Stimulated activated CD8-positive, alpha-beta memory T cell treated with anti-CD3 and anti-CD28 coated beads, Interleukin-7, amount 100 ng/mL, for 24 hours (primary cell): Measurements from ENCODE around the gene TDRD3.

Experiments used
- DNase-seq: peaks from one replicate; pipeline ENCODE4 v3.0.0-alpha.2; 2020; ENCODE audit warnings: low read depth

TDRD3 gene

DNA sequence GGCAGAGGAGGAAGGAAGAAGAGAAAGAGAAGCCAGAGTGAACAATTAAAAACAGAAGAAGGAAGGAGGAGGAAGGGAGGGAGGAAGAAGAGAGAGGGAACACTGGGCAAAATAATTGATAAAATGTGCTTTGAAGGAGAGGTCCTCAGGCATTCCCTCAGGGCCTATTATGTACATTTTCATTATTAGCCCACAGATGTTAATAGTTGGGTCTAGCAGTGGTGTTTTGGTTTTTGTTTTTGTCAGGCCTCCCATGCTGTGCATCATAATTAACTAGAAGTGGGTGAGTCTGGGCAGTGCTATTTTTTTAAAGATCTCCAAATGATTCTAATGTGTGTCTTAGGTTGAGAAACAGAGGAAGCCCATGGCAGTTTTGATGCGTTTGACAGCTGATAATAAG, 178.1 kb downstream of the TDRD3 start:
- DNase-seq = no peak

DNA sequence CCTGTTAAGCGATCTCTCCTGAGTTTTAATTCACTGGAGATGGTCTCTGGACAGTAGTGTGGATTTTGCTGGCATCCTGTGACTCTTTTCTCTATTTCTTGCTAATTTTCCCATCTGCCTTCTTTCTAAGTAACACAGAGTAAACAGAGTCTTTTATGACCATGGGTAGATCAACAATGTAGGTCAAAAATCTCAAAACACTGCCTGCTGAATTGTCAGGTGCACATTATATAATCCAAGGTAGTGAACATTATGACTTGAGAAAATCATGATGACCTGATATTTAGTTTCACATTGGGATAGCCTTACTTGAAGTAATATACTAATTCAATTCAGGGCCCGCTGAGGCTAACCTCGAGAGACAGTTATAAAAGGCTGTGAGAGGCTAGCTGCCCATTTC, 180.7 kb downstream of the TDRD3 start:
- no peak for DNase-seq

DNA sequence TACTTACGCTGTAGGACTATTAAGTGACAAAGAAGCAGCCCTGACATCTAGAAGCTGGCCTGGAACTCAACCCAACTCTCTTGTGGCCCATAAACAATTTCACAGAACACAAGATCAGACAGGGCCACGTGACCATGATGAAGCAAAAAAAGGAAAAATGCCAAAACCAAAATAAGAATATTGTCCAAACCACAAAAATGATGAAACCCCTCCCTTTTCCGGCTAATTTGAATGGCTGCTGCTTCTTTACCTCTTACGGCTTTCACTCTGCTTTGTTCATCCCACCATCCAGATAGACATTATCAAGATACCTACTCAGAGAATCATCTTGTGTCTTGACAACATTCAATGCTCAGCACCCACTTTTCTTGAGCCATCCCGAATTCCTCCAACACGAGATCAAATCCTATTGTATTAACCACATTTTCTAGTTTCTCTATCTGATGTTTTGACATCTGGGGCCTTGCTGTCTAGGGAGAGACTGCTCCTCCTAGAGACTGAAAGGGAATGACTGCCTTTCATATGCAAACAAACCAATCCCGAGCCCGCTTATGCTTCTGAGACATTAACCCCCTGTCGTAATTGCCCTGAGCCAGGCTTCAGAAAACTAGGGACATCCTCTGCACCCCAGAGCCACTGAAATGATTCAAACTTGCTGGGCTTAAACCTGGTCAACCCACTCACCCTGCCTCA, 186.3 kb downstream of the TDRD3 start:
- no peak for DNase-seq

DNA sequence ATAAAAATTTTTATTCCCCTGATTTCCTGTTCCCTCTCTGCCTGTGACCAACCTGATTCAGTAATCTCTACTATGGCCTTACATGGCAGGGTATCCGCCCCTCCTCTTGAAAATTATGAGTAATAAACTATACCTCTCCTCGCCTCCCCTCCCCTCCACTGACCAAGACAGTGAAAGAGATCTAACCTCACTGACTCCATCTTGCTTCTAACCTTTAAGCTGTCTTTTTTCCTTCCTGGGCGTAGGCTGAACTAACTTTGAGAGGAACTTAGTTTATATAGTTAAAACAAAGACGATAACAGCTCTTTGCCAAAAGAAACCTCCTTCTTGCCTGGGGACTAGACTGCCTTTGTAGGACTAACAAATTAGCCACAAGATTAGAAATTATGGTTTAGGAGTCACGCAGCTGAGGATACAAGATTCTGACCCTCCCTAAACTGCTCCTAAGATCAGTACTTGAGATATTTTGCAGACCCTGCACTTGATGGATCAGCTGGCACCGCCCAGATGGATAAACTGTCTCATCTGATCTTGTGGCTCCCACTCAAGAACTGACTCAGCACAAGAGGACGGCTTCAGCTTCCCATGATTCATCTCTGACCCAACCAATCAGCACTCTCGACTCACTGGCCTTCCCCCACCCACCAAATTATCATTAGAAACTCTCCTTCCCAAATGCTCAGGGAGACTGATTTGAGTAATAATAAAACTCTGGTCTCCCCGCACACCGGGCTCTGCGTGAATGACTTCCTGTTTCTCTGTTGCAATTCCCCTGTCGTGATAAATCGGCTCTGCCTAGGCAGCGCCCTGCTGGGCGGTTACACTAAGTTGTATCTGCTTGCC, 187.1 kb downstream of the TDRD3 start:
- no peak for DNase-seq

DNA sequence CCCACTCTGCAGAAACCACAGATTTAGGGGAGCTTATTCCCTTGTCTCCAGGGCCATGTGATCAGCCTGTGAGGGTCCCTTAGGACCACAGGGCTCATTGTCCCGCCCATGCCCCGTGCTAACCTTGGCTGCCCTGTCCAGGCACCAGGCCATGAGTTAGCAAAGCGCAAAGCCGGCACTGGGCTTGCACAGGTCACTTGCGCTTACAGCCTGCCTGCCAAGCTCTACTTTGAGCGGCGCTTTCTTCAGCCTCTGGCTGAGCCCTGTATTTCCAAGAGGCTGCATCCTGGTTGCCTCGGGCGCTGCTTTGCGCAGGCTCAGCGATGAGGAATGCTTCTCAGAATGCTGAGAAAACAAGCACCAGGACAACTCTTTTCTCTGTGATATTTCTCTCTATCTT, 188.0 kb downstream of the TDRD3 start:
- no peak for DNase-seq

DNA sequence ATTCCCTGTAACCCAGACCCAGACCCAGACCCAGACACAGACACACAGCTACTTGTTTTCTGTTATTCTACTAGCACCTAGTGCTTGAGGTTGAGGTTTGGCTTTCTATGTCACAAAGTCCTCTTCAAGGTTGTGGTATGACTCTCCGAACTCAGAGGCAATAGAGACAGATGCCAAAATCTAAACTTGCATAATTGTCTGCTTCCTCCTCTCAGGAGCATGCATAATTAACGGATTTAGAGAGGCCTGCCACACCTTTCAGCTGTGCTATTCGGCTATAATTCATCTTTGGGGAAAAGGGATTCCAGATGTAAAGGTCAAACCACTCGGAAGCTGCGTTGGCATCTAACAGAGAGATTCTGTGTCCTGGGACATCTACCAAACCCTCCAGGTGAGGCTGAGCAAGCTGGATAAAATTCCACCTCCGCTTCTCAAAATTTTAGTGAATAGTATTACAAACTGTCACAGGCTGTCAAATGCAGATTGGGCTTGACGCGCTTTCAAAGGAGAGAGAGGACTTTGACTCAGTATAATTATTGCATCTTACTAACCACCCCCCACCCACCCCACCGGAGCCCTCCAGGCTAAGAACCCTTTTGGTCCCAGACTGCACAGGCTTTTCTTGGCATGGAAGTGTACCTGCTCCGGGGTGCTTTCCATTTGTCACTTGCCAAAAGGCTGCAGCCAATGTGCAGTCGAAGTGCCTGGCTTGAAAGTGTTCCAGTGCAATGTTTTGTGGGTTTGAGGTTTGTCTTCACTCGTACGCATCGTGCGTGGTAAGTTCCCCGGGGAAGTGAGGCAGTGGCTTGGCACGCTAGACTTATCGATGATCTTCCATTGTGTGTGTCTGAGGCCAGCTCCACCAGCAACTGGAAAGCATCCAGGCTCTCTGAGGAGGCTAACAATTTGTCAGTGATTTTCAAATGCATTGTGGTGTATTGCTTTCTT, 194.1 kb downstream of the TDRD3 start:
- no peak for DNase-seq

DNA sequence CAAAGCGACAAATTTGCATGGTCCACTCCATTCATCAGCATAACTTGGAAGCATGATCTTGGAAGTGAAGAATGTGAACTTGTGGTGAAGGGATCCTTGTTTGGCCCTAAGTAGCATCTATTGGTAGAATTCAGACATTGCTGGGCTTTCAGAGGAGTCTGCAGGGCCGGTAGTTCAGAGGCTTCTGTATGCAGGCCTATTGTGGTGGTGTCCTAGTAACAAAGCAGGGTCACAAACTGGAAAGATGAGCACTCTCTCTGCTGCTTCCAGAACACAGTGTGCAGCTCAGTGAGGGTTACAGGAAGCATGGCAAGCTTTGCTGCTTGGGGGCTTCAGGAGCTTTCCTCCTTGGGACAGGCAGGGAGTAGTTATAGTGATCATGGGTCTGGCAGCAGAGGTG, 206.0 kb downstream of the TDRD3 start:
- DNase-seq = no peak

DNA sequence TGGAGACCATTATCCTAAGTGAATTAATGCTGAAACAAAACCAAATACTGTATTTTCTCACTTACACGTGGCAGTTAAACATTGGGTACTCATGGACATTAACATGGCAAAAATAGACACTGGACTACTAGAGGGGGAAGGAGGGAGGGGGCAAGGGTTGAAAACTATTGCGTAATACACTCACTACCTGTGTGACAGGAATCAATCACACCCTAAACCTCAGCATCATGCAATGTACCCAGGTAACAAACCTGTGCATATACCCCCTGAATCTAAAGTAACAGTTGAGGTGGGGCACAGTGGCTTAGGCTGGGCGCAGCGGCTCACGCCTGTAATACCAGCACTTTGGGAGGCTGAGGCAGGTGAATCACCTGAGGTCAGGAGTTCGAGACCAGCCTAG, 207.0 kb downstream of the TDRD3 start:
- no peak for DNase-seq

DNA sequence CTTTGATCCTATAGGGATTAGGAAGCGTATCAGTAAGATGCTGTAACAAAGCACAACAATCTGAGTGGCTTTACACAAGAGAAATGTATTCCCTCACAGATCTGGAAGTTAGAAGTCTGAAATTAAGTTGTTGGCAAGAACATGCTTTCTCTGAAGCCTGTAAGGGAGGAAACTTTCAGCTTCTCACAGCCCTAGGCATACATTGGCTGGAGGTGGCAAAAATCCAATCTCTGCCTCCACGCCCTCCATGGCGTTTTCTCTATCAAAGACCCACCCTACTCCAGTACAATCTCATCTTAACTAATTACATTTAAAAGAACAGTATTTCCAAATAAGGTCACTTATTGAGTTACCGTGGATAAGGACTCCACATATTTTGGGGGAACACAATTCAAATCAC, 211.9 kb downstream of the TDRD3 start:
- DNase-seq = no peak

DNA sequence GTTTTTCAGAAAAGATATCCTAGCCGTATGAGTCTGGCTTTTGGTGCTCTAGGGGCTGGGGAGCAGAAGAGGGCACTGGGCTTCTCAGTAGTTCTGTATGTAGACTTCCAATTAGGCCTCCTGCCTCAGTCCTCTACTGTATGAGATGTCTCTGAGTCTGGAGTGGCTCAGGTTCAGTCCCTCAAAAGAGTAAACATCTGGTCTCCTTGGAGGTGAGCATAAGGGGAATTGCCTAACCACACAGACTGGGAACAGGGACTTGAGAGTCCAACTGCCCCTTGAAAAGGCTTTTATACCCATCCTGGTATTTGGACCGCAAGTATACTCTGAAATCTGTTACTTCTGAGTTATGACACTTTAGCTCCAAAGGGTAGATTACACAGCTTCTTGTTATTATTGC, 214.5 kb downstream of the TDRD3 start:
- DNase-seq = no peak

DNA sequence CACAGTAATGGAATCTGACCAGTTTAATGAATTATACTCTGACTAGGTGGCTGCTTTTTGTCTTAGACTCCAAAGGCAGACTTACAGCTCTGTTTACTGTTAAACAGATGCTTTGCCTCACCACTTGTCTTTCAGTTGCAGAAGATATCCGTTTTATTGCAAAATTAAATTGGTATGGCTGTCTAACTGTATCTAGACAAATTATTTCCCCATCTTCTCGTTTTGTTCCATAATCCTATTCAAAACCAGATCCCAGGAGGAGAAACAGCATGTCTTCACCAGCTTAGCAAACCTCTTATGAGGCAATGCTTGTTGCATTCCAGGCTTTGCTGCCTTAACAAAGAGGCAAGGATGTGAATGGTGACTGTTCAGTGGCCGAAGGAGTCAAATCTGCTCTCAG, 215.6 kb downstream of the TDRD3 start:
- DNase-seq = no peak

DNA sequence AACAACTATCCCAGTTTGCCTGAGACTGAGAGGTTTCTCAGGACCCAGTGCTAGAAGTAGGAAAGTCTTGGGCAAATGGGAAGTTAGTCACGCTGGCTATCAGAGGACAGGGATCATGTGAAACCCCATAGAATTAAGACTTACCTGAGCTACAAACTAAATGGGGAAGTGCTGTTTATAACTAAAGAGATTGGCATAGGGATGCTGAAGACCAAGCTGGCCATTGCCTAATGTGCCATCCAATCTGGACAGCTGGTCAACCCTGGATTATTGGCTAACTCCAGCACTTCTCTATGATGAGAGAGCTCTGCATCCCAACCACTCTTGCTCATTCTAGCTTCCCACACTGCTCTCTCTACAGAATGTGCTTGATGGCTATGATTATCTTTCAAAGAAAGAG, 216.1 kb downstream of the TDRD3 start:
- no peak for DNase-seq

DNA sequence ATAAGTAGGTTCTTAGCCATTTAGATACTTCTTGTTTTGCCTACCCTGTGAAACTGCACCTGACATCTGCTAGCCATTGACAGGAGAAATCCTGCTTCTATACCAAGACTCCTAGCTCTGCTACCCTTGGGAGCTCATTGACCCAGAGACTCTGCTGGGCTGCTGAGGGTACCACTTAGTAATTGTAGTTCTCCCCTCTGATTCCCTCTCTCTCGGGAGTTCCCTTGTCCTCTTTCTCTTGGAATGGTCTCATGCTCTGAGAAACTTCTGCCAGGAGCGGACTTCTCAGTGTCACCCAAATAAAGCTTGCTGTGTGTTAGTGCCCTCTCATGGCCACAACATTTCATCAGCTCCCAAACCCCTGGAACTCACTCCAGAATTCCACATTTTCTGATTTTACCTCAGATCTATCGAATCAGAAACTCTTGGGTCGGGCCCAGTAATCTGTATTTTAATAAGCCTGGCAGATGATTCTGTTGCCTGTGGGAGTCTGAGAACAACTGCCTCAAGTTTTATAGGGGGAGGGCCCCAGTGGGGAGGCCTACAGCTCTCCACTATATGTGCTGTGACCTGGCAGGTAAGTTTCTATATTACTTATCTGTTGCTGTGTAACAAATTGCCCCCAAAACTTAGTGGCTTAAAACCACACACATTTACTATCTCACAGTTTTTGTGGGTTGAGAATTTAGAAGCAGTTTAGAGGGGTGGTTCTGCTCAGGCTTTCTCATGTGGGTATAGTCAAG, 221.1 kb downstream of the TDRD3 start:
- no peak for DNase-seq

DNA sequence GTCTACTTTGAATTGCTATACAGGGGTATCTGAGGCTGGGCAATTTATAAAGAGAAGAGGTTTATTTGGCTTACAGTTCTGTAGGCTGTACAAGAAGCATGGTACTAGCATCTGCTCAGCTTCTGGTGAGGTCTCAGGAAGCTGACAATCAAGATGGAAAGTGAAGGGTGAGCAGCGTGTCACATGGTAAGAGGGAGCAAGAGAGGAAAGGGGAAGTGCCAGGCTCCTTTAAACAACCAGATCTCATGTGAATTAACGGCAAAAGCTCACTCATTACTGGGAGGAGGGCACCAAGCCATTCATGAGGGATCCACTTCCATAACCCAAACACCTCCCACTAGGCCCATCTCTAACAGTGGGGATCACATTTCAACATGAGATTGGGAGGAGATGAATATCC, 222.4 kb downstream of the TDRD3 start:
- no peak for DNase-seq

DNA sequence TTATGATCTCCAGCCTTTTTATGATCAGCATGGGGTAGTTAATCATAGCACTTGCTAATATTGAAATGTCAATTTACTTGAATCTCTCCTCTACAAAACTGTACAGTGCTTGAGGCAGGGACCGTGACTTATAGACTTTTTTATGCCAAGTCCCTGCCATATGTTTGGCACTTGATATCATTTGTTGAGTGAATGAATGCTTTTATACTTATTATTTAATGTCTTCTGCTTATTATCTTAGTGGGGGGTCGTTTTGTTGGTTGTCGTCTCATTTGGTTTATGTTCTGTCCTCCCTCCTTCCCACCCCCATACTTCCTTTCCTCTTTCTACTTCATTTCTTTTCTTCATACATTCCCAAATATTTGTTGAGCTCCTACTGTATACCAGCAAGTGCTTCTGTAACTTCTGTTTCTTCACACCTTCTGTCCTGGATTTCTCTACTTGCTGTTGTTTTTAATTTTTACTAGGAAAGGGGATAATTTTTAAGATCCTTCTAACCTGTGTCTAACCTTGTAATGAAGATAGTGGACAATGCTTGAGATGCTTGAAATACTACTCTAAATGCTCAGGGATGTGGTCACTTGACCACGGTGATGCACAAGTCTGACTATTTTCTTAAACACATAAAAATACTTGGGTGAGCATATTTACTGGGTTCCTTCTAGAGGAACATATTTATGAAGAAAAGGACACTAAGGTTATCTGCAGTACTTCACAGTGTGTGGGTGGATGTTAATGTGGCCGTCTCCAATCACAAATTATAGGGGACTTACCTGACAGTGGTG, 223.8 kb downstream of the TDRD3 start:
- DNase-seq = no peak

DNA sequence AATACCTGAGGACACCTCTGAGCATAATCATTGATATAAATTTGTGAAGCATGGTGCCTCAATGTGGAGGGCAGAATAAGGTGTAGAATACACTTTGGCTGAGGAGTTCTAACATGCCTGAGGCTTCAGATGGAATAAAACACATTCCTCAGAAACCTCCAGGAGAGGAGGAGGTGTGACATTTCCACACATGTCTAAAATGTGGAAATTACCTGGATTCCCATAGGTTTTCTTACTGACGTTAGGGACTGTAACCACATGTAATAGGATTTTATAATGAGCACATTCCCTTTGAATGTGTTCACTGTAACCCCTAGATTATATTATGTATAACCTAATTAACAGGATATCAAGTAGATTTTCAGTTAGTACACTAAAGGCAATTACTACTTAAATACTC, 226.1 kb downstream of the TDRD3 start:
- DNase-seq = no peak
